ENCODE results near the gene UCN2. TPM values are rescaled to one million over a fixed set of nuclear protein-coding genes. Genes with fewer than 3 reads are reported as not detected.

UCN2 gene
- total and polyA plus RNA-seq, 2 of the 8 experiments (the other 6 are each of a cell fraction or from before 2014, with no cell fraction given) = 0.14 TPM; not detected in 1

DNA sequence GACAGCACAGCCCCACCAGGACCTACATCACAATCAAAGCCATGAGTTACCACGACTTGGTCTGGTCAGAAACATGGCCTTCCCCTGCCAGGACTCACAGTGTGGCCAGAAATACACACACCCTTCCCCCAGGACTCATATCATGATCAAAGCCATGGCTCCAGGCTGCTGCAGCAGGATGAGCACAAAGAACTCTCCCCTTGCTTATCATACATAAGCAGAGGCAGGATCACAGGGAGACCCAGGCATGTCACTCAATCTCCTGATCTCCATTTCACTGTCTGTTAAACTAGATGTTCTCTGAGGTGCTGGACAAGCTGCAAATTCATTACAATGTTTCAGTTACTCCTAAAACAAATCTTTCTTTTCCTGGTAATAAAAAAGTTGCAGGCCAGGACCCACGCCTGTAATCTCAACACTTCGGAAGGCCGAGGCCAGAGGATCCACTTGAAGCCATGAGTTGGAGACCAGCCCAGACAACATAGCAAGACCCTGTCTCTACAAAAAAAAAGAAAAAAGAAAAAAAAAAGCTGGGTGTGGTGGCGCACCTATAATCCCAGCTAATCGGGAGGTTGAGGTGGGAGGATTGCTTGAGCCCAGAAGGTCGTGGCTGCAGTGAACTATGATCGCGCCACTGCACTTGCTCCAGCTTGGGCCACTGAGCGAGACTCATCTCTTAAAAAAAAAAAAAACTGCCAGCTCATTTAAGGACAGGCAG, 8.2 kb downstream of the UCN2 start (continued):
- no peak for TF ChIP-seq RAD21 (IDR thresholded peaks at IDR 0.05 in 1 of 2, conservative IDR thresholded peaks at IDR 0.05 in 1 of 2; ENCODE audit: low read depth in 2 of 2, low read length in 2 of 2)
- no peak for TF ChIP-seq JUN (IDR thresholded peaks at IDR 0.05; ENCODE audit: low read depth, low read length)
- no peak for TF ChIP-seq HDAC2 (IDR thresholded peaks at IDR 0.05; ENCODE audit: borderline replicate concordance in 1 of 2, low read depth in 2 of 2, low read length in 2 of 2)
- no peak for TF ChIP-seq PHF8 (conservative IDR thresholded peaks at IDR 0.05; ENCODE audit: low read depth, low read length)
- TF ChIP-seq JUND (IDR thresholded peaks at IDR 0.05; ENCODE audit: low read length) = no peak
- TF ChIP-seq CHD7 (IDR thresholded peaks at IDR 0.05; ENCODE audit: insufficient replicate concordance, low read length) = no peak

All from H1 (cell line).